Fibroblast of lung (primary cell): ENCODE measurements around the gene ARHGEF12.

ENCODE experiments used
- CTCF ChIP-seq, 2 donors: IDR thresholded peaks in 1 of 2; conservative IDR thresholded peaks in 1 of 2; 1 replicate in 1 of 2; 2 replicates in 1 of 2; pipeline ENCODE4 v1.5.1; 2011 to 2012; ENCODE audit warnings: low read length in 2 of 2, control low read depth in 1 of 2, inconsistent platforms in 1 of 2, low read depth in 1 of 2, mild to moderate bottlenecking in 1 of 2
- EZH2 ChIP-seq: IDR thresholded peaks from 2 replicates; pipeline ENCODE4 v1.5.1; 2012; ENCODE audit warnings: low read length, control low read depth, mild to moderate bottlenecking; ENCODE audit errors: missing control alignments

DNA sequence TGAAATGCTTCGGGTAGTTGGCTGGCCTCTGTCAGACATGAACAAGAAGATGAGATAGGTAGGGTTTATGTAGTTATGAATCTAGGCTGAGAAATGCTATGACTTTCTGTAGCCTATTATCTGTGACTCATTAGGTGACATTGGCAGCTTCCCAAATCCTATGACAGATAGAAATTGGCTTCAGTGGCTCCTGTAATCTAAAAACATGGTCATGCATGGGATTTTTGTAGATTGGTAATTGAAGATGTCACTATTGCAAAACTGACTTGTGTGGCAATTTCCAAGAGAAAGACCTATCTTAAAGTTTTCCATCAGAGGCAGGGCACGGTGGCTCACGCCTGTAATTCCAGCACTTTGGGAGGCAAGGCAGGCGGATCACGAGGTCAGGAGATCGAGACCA lies 145.9 kb downstream of the ARHGEF12 start:
- TF ChIP-seq CTCF (conservative IDR thresholded peaks at IDR 0.05 in 1 of 2, IDR thresholded peaks at IDR 0.05 in 1 of 2; ENCODE audit: low read depth in 1 of 2, low read length in 2 of 2) (no peak), EZH2 (no peak)
